Measurements from ENCODE around the gene USF1.

GRCh38 chr1:161085165-161085564 lies 39.4 kb upstream of the USF1 start:
- TF ChIP-seq, protein P1, sequence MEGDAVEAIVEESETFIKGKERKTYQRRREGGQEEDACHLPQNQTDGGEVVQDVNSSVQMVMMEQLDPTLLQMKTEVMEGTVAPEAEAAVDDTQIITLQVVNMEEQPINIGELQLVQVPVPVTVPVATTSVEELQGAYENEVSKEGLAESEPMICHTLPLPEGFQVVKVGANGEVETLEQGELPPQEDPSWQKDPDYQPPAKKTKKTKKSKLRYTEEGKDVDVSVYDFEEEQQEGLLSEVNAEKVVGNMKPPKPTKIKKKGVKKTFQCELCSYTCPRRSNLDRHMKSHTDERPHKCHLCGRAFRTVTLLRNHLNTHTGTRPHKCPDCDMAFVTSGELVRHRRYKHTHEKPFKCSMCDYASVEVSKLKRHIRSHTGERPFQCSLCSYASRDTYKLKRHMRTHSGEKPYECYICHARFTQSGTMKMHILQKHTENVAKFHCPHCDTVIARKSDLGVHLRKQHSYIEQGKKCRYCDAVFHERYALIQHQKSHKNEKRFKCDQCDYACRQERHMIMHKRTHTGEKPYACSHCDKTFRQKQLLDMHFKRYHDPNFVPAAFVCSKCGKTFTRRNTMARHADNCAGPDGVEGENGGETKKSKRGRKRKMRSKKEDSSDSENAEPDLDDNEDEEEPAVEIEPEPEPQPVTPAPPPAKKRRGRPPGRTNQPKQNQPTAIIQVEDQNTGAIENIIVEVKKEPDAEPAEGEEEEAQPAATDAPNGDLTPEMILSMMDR (IDR thresholded peaks at IDR 0.05; ENCODE audit: insufficient read depth, low read depth, low read length): no peak
- TF ChIP-seq EZH2 (IDR thresholded peaks at IDR 0.05; ENCODE audit: insufficient read depth, low read length): no peak

Measured in astrocyte (in vitro differentiated cells and primary cell).